Vagina (tissue), 2 donors: Measurements from ENCODE around the gene CAP2. TPM values are rescaled to one million over a fixed set of nuclear protein-coding genes. Genes with fewer than 3 reads are reported as not detected.
"Not testable (repeated sequence)": the region's sequence is repeated elsewhere in the genome, so short reads cannot be mapped to it uniquely, and the experiment has no call there.

Experiments used
- DNase-seq, 2 donors: peaks; one replicate each; pipeline ENCODE4 v3.0.0-alpha.2; 2017; ENCODE audit errors: extremely low spot score in 2 of 2
- H3K27ac ChIP-seq: fragments of 200-600 bp; sonication (generic); one replicate; pipeline ENCODE4 v1.5.1; 2019
- H3K27me3 ChIP-seq: fragments of 200-600 bp; sonication (generic); one replicate; pipeline ENCODE4 v1.5.1; 2019
- H3K36me3 ChIP-seq, 2 donors: fragments of 200-600 bp; sonication (generic); one replicate each; pipeline ENCODE4 v1.5.1; 2017 to 2019
- H3K4me1 ChIP-seq: fragments of 200-600 bp; sonication (generic); one replicate; pipeline ENCODE4 v1.5.1; 2019
- H3K4me3 ChIP-seq, 2 donors: fragments of 200-600 bp; sonication (generic); 1 replicate in 1 of 2; 2 replicates in 1 of 2; pipeline ENCODE4 v1.5.1; 2016 to 2019
- H3K9me3 ChIP-seq: fragments of 200-600 bp; sonication (generic); one replicate; pipeline ENCODE4 v1.5.1; 2019
- CTCF ChIP-seq, 3 experiments: fragments of 450-650 bp in 2 of 3; fragments of 200-600 bp in 1 of 3; sonication (generic) in 1 of 3; IDR thresholded peaks; one replicate each; pipeline ENCODE4 v1.5.1; 2017 to 2019; ENCODE audit warnings: antibody characterized with exemption in 3 of 3, mild to moderate bottlenecking in 2 of 3, moderate library complexity in 2 of 3
- POLR2A ChIP-seq, 2 donors: fragments of 450-650 bp; IDR thresholded peaks; one replicate each; pipeline ENCODE4 v1.6.1; 2017; ENCODE audit warnings: antibody characterized with exemption in 2 of 2, mild to moderate bottlenecking in 2 of 2, moderate library complexity in 2 of 2
- POLR2AphosphoS5 ChIP-seq, 2 donors: sonication (generic); formaldehyde crosslinking; IDR thresholded peaks; one replicate each; pipeline ENCODE4 v1.9.0; 2017; ENCODE audit warnings: antibody characterized with exemption in 2 of 2, mild to moderate bottlenecking in 2 of 2, low read depth in 1 of 2; ENCODE audit not compliant: insufficient read depth in 1 of 2
- intact Hi-C: fragments of 100-400 bp; cut with DNase I; formaldehyde crosslinking; loops from one replicate; pipeline ENCODE4 v1.15.1; 2023
- total RNA-seq: library from RNA; depleted of rRNA; stranded (reverse); fragments of >200 nt; gene quantifications from one replicate; pipeline ENCODE4 v1.2.3, GENCODE V29; 2016

Gene CAP2
- total RNA-seq, 1 donor from 2014 or later: 9.6 TPM

- intact Hi-C loops: no loop called here
- H3K27ac ChIP-seq: no peak overlapping the region
- no peaks in the 10 kb centered on the region for H3K36me3 ChIP-seq
- no peak for TF ChIP-seq CTCF (IDR thresholded peaks at IDR 0.05)
- peak in 1 of 2 donors; percentile 36 for TF ChIP-seq POLR2AphosphoS5 (IDR thresholded peaks at IDR 0.05; ENCODE audit: insufficient read depth in 1 of 2, low read depth in 1 of 2)
- no peaks in the 10 kb centered on the region for H3K9me3 ChIP-seq
- no peaks in the 10 kb centered on the region for H3K4me1 ChIP-seq
- no peaks in the 10 kb centered on the region for H3K27me3 ChIP-seq
- no peak overlapping the region for H3K4me3 ChIP-seq
- no peak for DNase-seq
These were observed 181.6 kb downstream of the CAP2 start for GRCh38 chr6:17574866-17575560.

GRCh38 chr6:17577059-17577458, 183.7 kb downstream of the CAP2 start:
- DNase-seq: no peak

GRCh38 chr6:17580518-17581048, 187.2 kb downstream of the CAP2 start:
- Histone ChIP-seq H3K36me3 (no peaks in the 10 kb centered on the region), H3K4me1 (peaks cover 6% of the 10 kb centered on the region), H3K27me3 (no peaks in the 10 kb centered on the region), H3K4me3 (peak overlapping the region; percentile 50 to 63), H3K9me3 (no peaks in the 10 kb centered on the region), H3K27ac (peak overlapping the region; percentile 71)
- intact Hi-C loops: loop anchor here (5.0 to 10.0 kb wide), 3 partner anchors 106 to 423 kb away; partner anchors contain the start of gene RBM24
- DNase-seq: no peak
- TF ChIP-seq CTCF (IDR thresholded peaks at IDR 0.05): no peak

More at GRCh38 chr6:17577059-17577458, 183.7 kb downstream of the CAP2 start:
- no peaks in the 10 kb centered on the region for H3K27me3 ChIP-seq
- intact Hi-C loops: no loop called here
- no peaks in the 10 kb centered on the region for H3K4me1 ChIP-seq
- no peaks in the 10 kb centered on the region for H3K36me3 ChIP-seq
- H3K4me3 ChIP-seq: no peak overlapping the region
- TF ChIP-seq POLR2A (IDR thresholded peaks at IDR 0.05) (no peak), CTCF (IDR thresholded peaks at IDR 0.05) (no peak), POLR2AphosphoS5 (IDR thresholded peaks at IDR 0.05; ENCODE audit: insufficient read depth in 1 of 2, low read depth in 1 of 2) (no peak)
- H3K27ac ChIP-seq: no peak overlapping the region
- no peaks in the 10 kb centered on the region for H3K9me3 ChIP-seq

GRCh38 chr6:17581282-17581681, 187.9 kb downstream of the CAP2 start:
- intact Hi-C loops: loop anchor here (5.0 to 10.0 kb wide), 3 partner anchors 106 to 424 kb away; partner anchors contain the start of gene RBM24
- H3K4me1 ChIP-seq, H3K9me3 ChIP-seq, H3K36me3 ChIP-seq, H3K27ac ChIP-seq, H3K27me3 ChIP-seq, DNase-seq: not testable (repeated sequence)
- H3K4me3 ChIP-seq: peak overlapping the region in 1 of 2 donors; percentile 63

- Histone ChIP-seq H3K4me1 (peaks cover 6% of the 10 kb centered on the region), H3K27ac (peak overlapping the region; percentile 57), H3K4me3 (no peak overlapping the region), H3K9me3 (no peaks in the 10 kb centered on the region), H3K27me3 (no peaks in the 10 kb centered on the region), H3K36me3 (no peaks in the 10 kb centered on the region)
- no peak for DNase-seq
- TF ChIP-seq POLR2A (IDR thresholded peaks at IDR 0.05) (no peak), CTCF (IDR thresholded peaks at IDR 0.05) (no peak), POLR2AphosphoS5 (IDR thresholded peaks at IDR 0.05; ENCODE audit: insufficient read depth in 1 of 2, low read depth in 1 of 2) (no peak)
- intact Hi-C loops: loop anchor here (5.0 to 10.0 kb wide), 3 partner anchors 109 to 427 kb away; partner anchors contain the start of gene RBM24
These were observed 190.4 kb downstream of the CAP2 start for GRCh38 chr6:17583811-17584210.
